ENCODE results near the gene CFAP46.

The CFAP46 gene

DNA sequence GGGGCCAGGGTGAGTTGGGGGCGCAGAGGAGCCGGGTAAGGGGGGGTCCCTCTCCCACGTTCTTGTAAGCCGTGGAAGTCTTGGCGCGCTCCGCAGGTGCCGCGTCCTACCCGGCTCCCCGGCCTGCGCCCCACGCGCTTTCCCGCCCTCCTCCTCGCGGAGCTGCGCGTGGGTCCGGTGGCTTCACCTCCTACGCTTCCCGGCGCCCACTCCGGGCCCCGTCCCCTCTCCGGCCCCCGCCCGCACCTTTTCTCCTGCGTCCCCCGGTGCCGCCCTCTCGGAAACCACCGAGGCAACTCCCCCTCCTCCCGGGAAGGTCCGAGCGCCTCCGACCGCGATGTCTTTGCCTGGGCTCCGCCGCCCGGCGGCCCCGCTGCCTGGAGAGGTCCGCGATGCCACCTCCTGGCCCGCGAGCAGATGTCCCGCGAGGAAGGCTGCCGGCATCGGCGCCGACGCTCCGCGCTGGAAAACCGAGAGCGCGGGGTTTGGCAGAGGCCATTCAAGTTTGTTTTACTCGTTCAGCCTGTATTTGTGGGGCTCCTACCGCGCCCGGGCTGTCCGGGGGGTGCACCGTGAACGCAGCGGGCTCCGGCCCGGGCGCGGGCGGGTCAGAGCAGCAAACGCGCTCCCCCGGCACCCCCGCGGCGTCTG is 154.1 kb downstream of the CFAP46 start:
- TF ChIP-seq, protein P1, sequence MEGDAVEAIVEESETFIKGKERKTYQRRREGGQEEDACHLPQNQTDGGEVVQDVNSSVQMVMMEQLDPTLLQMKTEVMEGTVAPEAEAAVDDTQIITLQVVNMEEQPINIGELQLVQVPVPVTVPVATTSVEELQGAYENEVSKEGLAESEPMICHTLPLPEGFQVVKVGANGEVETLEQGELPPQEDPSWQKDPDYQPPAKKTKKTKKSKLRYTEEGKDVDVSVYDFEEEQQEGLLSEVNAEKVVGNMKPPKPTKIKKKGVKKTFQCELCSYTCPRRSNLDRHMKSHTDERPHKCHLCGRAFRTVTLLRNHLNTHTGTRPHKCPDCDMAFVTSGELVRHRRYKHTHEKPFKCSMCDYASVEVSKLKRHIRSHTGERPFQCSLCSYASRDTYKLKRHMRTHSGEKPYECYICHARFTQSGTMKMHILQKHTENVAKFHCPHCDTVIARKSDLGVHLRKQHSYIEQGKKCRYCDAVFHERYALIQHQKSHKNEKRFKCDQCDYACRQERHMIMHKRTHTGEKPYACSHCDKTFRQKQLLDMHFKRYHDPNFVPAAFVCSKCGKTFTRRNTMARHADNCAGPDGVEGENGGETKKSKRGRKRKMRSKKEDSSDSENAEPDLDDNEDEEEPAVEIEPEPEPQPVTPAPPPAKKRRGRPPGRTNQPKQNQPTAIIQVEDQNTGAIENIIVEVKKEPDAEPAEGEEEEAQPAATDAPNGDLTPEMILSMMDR (IDR thresholded peaks at IDR 0.05; ENCODE audit: insufficient read depth, missing control alignments): no peak
- no peak for DNase-seq (ENCODE audit: insufficient read length, low spot score)
- FAIRE-seq: no peak

DNA sequence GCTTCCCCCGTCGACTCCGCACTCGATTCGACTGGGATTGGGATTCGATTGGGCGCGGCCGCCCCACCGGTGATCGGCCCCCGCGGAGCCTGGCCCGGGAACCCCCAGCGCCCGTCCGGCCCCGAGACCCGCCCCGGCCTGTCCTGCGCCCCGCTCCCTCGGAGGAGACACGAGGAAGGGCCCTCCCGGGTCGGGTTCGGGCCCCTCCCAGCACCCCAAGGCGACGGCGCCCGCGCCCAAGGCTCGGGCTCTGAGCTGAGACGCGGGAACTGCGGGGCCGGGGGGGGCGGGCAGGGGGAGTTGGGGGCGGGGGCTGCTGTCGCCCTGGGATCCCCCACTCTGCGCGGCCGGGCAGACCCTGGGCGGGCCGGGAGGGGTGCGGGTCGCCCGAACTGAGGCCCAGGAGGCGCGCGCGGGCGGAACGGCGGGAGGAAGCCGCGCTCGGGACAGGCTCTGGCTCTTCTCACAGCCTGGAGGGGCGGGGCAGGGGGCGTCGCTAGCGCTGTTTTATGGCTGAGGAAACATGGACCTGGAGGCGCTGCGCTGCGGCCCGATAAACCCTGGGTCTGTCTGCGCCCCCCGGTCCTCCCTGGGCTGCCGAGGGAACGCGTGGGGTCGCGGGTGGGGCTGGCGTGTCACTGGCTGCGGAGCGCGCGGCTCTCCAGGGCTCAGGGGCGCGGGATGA is 154.7 kb downstream of the CFAP46 start:
- TF ChIP-seq, protein P1 (IDR thresholded peaks at IDR 0.05; ENCODE audit: insufficient read depth, missing control alignments): no peak
- FAIRE-seq (no peak), DNase-seq (ENCODE audit: insufficient read length, low spot score) (no peak)

DNA sequence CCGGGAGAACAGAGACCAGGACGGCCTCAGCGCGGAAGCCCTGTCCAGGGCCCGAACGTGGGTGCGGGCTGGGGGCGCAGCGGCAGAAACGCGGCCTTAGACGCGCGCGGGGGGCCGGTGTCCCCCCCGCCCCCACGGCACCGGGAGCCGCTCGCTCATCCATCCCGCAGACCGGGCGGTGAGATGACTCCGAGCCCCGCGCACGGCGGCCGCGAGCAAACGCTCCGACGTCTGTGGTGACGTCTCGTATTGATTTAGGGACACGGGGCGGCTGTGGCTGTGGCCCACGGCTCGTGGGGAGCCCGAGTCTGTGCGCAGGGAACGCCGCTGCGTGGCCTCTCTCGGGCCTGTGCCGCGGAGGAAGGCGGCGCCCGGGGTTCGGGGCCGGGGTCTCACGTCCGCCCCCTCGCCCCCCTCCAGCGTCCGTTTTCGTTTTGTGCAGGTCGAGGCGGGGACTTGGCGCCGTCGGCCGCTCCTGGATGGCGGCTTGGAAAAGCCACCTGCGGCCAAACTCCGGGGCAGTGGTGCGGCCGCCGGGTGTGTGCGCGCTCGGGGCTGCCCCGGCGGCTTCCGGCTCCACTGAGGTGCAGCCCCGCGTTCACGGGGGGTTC is 155.4 kb downstream of the CFAP46 start:
- no peak for FAIRE-seq
- TF ChIP-seq, protein P1 (IDR thresholded peaks at IDR 0.05; ENCODE audit: insufficient read depth, missing control alignments): no peak
- no peak for DNase-seq (ENCODE audit: insufficient read length, low spot score)

DNA sequence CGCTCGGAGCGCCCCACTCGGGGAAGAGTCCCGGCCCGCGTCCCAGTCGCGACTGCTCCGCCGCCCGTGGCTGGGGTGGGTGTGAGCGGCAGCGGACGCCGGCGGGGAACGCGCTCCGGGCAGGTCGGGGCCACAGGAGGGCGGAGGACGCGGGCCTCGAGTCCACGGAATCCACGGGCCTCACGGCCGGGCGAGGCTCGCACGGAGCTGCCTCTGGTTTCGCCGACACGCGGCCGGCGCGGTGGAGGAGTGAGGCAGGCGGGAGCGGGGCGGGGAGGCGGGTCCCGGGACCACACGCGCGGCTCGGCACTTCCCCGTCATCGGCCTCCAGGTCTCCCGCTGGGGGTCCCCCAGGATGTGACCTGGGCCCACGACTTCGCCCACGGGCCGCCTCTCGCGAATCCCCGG is 155.9 kb downstream of the CFAP46 start:
- DNase-seq (ENCODE audit: insufficient read length, low spot score): no peak
- FAIRE-seq: no peak
- TF ChIP-seq, protein P1 (IDR thresholded peaks at IDR 0.05; ENCODE audit: insufficient read depth, missing control alignments): no peak

DNA sequence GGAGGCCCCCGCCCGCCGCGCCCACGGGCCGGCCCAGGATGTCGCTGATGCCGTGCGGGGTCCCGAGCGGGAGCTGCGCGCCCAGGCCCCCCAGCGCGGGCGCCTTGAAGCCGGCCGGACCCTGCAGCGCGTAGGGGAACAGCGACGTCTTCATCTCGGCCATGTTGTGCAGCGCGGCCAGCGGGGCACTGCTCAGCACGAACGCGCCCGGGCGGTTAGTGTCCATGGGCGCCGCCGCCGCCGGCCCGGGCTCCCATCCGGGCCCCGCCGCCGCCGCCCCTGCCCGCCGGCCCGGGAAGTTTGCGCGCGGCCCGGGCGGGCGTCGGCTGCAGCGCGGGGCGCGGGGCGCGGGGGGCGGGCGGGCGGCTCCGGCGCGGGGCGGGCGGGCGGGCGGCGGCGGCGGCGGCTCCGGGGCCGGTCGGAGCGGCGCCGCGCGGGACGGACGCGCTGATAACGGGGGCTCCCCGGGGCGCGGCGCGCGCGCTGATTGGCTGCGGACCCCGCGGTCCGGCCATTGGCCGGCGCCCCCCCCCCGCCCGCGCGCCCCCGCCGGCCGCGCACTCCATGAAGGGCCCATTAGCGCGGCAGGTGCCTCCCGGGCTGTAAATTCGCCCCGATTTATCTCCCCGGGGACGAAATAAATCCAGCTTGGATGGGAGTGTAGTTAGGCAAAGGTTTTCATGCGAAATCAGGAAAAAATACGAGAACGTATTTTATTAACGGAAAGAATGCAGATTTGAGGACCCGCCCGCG is 156.5 kb downstream of the CFAP46 start, which contains the start of gene NKX6-2:
Gene NKX6-2, minus strand, starts transcription at position 425 of the 753 bp plus-strand sequence. Its CDS starts 199 bp downstream, at position 226.
- TF ChIP-seq, protein P1 (IDR thresholded peaks at IDR 0.05; ENCODE audit: insufficient read depth, missing control alignments): no peak
- DNase-seq (ENCODE audit: insufficient read length, low spot score) (no peak), FAIRE-seq (no peak)

DNA sequence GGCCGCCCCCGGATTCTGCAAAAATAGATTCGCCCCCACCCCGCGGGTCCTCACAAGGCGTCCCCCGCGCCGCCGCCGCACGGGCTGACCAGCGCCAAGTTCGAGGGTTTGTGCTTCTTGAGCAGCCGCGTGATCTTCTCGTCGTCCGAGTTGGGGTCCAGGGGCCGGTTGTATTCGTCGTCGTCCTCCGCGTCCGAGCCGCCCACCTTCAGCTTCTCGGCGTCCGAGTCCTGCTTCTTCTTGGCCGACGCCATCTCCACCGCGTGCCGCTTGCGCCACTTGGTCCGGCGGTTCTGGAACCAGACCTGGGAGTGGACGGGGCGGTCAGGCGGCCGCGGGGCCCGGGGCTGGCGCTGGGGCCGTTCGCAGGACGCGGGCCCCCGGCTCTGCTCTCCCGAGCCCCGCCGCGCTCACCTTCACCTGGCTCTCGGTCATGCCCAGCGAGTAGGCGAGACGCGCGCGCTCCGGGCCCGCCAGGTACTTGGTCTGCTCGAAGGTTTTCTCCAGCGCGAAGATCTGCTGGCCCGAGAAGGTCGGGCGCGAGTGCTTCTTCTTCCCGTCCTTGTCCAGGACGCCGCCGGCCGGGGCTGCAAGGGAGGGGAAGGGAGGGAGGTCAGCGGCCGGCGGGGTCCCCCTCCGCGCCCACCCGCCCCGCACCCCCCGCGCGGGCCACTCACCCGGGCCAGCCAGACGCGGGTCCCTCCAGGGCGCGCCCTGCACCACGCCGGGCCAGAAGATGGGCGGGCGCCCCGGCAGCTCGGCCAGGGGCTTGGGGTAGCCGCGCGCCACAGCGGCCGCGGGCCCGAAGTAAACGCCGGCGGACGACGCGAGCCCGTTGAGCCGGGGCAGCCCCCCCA is 157.3 kb downstream of the CFAP46 start:
- no peak for DNase-seq (ENCODE audit: insufficient read length, low spot score)
- TF ChIP-seq, protein P1 (IDR thresholded peaks at IDR 0.05; ENCODE audit: insufficient read depth, missing control alignments): no peak
- no peak for FAIRE-seq

All from D721Med (cell line).